ENCODE data around the gene ZNF699.
"Not testable (repeated sequence)": the region's sequence is repeated elsewhere in the genome, so short reads cannot be mapped to it uniquely, and the experiment has no call there.

ZNF699 gene

DNA sequence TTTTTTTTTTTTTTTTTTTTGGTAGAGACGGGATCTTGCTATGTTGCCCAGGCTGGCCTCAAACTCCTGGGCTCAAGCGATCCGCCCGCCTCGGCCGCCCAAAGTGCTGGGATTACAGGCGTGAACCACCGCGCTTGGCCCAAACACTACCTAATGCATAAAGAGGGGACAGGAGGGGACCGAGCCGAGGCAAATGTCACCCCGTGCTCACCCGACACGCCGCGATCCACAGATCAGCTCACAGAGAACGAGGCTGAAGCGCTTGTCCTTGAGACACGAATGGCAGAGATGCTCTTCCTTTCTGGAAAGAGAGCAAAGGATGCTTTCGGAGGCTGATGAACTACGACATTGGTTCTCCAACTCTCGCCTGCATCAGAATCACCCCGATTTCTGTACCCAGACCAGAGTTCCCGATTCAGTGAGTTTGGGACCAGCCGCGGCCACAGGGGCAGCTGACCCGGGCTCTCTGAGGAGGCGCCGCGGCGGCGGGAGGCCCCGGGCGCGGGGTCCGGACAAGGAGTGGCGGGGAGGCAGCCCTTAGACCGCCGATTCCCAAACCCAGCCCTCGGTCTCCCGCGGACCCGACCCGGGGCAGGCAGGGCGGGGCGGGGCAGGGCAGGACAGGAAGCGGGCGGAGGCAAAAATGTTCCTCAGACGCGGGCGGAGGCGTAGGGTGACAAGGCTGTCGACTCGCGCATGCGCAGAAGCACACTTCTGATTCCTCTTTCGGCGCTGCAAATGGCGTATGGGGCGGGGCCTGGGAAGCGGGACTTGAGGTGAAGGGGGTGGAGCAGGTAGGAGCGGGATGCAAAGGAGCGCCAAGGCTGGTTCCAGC lies at the start of gene ZNF699:
Gene ZNF699 (minus strand): TSS at position 700 of the 835 bp plus-strand sequence. CDS start 4,719 bp downstream, outside the sequence.
- peak; percentile 97 to 98 for DNase-seq
- TF ChIP-seq POLR2A (IDR thresholded peaks at IDR 0.05; ENCODE audit: low read length): peak; percentile 61
- TF ChIP-seq GATA1 (IDR thresholded peaks at IDR 0.05; ENCODE audit: low read depth, low read length): no peak

DNA sequence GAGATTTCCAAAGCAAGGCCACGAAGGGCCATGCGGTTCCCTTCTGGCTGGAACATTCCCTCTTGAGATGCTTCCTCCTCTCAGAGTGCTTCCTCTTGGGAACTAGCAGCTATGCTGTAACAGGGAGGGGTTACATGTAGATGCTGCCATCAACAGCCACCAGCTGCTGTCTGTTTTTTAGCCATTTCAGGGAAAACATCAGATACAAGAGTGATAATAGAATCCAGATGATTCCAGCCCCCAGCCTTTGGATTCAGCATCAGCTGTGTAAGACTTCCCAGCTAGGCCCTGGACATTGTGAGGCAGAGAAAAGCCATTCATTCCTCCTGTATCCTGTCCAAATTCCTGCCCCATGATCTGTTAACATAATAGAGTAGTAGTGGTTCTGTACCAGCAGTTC lies 45.0 kb upstream of the ZNF699 start:
- no peak for DNase-seq
- TF ChIP-seq POLR2A (IDR thresholded peaks at IDR 0.05; ENCODE audit: low read length) (no peak), GATA1 (IDR thresholded peaks at IDR 0.05; ENCODE audit: low read depth, low read length) (no peak)

- TF ChIP-seq POLR2A (IDR thresholded peaks at IDR 0.05; ENCODE audit: low read length) (no peak), GATA1 (IDR thresholded peaks at IDR 0.05; ENCODE audit: low read depth, low read length) (no peak)
- no peak for DNase-seq
These were observed 43.4 kb upstream of the ZNF699 start for GRCh38 chr19:9353011-9353410.

GRCh38 chr19:9352505-9352904 lies 42.9 kb upstream of the ZNF699 start:
- no peak for TF ChIP-seq POLR2A (IDR thresholded peaks at IDR 0.05; ENCODE audit: low read length)
- TF ChIP-seq GATA1 (IDR thresholded peaks at IDR 0.05; ENCODE audit: low read depth, low read length): no peak
- no peak for DNase-seq

- TF ChIP-seq POLR2A (IDR thresholded peaks at IDR 0.05; ENCODE audit: low read length) (no peak), GATA1 (IDR thresholded peaks at IDR 0.05; ENCODE audit: low read depth, low read length) (no peak)
- DNase-seq: no peak
These were observed 39.0 kb upstream of the ZNF699 start for GRCh38 chr19:9348671-9349070.

GRCh38 chr19:9348253-9348652 lies 38.6 kb upstream of the ZNF699 start:
- TF ChIP-seq POLR2A (IDR thresholded peaks at IDR 0.05; ENCODE audit: low read length) (no peak), GATA1 (IDR thresholded peaks at IDR 0.05; ENCODE audit: low read depth, low read length) (no peak)
- DNase-seq: no peak

- TF ChIP-seq GATA1 (IDR thresholded peaks at IDR 0.05; ENCODE audit: low read depth, low read length) (no peak), POLR2A (IDR thresholded peaks at IDR 0.05; ENCODE audit: low read length) (no peak)
- no peak for DNase-seq
These were observed 35.4 kb upstream of the ZNF699 start for GRCh38 chr19:9345005-9345404.

GRCh38 chr19:9342610-9343304 lies 33.1 kb upstream of the ZNF699 start:
- TF ChIP-seq GATA1 (IDR thresholded peaks at IDR 0.05; ENCODE audit: low read depth, low read length) (no peak), POLR2A (IDR thresholded peaks at IDR 0.05; ENCODE audit: low read length) (no peak)
- DNase-seq: peak in 1 of 2 experiments; percentile 23

- DNase-seq: no peak
- no peak for TF ChIP-seq POLR2A (IDR thresholded peaks at IDR 0.05; ENCODE audit: low read length)
- no peak for TF ChIP-seq GATA1 (IDR thresholded peaks at IDR 0.05; ENCODE audit: low read depth, low read length)
These were observed 20.4 kb upstream of the ZNF699 start for GRCh38 chr19:9329999-9330398.

GRCh38 chr19:9324584-9324962 lies 14.9 kb upstream of the ZNF699 start:
- TF ChIP-seq GATA1 (IDR thresholded peaks at IDR 0.05; ENCODE audit: low read depth, low read length): no peak
- no peak for TF ChIP-seq POLR2A (IDR thresholded peaks at IDR 0.05; ENCODE audit: low read length)

DNA sequence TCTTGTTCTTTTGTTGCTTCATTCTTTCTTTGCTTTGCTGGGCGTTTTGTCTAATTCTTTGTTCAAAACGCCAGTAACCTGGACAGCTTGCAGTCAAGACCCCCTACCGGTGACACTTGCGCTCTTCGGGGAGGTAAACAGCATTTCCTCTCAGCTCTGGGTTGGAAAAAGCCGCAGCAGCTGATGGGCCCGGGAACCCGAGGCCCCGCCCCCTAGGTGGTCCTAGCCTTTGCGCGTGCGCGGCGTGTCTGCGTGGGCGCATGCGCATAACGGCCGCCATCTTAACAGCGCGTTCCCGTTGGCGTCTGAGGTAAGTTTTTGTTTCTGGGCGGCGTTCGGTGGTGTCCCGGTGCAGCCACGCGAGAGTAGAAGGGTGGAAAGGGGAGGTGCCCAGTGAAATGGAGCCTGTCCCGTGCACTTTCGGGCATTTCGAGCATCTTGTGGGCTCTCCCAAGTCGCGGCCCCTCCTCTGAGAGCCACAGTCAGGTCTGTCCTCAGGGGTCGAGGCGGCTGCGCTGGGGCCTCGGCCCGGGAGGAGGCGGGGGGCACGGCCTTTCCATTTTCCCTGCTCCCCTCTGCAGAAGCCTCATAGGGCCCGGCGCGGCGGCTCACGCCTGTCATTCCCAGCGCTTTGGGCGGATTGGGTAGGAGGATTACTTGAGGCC lies 14.4 kb upstream of the ZNF699 start, which contains the start of gene ZNF559:
Gene ZNF559 (plus strand): TSS at position 261 of the 665 bp plus-strand sequence. CDS start 14,371 bp downstream, outside the sequence.
- TF ChIP-seq POLR2A (IDR thresholded peaks at IDR 0.05; ENCODE audit: low read length) (peak; percentile 64), GATA1 (IDR thresholded peaks at IDR 0.05; ENCODE audit: low read depth, low read length) (no peak)
- peak; percentile 96 to 97 for DNase-seq

More at GRCh38 chr19:9324584-9324962, 14.9 kb upstream of the ZNF699 start:
- peak in 1 of 2 experiments; percentile 44 for DNase-seq

- DNase-seq: peak; percentile 85 to 86
- TF ChIP-seq POLR2A (IDR thresholded peaks at IDR 0.05; ENCODE audit: low read length) (no peak), GATA1 (IDR thresholded peaks at IDR 0.05; ENCODE audit: low read depth, low read length) (no peak)
These were observed 13.9 kb upstream of the ZNF699 start for GRCh38 chr19:9323557-9323918.

DNA sequence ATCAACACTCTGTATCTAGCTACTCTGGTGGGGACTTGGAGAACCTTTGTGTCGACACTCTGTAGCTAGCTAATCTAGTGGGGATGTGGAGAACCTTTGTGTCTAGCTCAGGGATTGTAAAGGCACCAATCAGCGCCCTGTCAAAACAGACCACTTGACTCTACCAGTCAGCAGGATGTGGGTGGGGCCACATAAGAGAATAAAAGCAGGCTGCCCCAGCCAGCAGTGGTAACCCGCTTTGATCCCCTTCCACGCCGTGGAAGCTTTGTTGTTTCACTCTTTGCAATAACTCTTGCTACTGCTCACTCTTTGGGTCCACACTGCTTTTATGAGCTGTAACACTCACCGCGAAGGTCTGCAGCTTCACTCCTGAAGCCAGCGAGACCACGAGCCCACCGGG lies 12.6 kb upstream of the ZNF699 start:
- not testable (repeated sequence) for DNase-seq

- DNase-seq: not testable (repeated sequence)
These were observed 12.1 kb upstream of the ZNF699 start for GRCh38 chr19:9321756-9322155.
